Hepatocyte (in vitro differentiated cells): Measurements from ENCODE around the gene ZPR1. TPM values are rescaled to one million over a fixed set of nuclear protein-coding genes. Genes with fewer than 3 reads are reported as not detected.
A peak's percentile ranks its signal among the peaks of the same experiment; 100 is the strongest.

Experiments used
- DNase-seq: peaks from one replicate; pipeline ENCODE4 v3.0.0-alpha.2; 2016; ENCODE audit warnings: low spot score
- H2AFZ ChIP-seq: fragments of 200-600 bp; sonication (generic); 2 replicates; pipeline ENCODE4 v1.6.0; 2016; ENCODE audit warnings: antibody characterized with exemption, mild to moderate bottlenecking
- H3K27ac ChIP-seq: fragments of 200-600 bp; sonication (generic); 2 replicates; pipeline ENCODE4 v1.5.1; 2016; ENCODE audit warnings: mild to moderate bottlenecking
- H3K27me3 ChIP-seq: fragments of 200-600 bp; sonication (generic); 2 replicates; pipeline ENCODE4 v1.6.1; 2016
- H3K36me3 ChIP-seq: fragments of 200-600 bp; sonication (generic); replicated peaks from 2 replicates; pipeline ENCODE4 v1.5.1; 2016; ENCODE audit warnings: low read depth; ENCODE audit not compliant: insufficient read depth
- H3K4me1 ChIP-seq: fragments of 200-600 bp; sonication (generic); 2 replicates; pipeline ENCODE4 v1.5.1; 2016; ENCODE audit warnings: mild to moderate bottlenecking, moderate library complexity; ENCODE audit not compliant: insufficient read depth
- H3K4me2 ChIP-seq: fragments of 200-600 bp; sonication (generic); 2 replicates; pipeline ENCODE4 v1.6.0; 2016
- H3K4me3 ChIP-seq: fragments of 200-600 bp; sonication (generic); 2 replicates; pipeline ENCODE4 v1.5.1; 2016; ENCODE audit warnings: mild to moderate bottlenecking
- H3K79me2 ChIP-seq: fragments of 200-600 bp; sonication (generic); 2 replicates; pipeline ENCODE4 v1.6.0; 2017; ENCODE audit warnings: mild to moderate bottlenecking
- H3K9me2 ChIP-seq: fragments of 200-600 bp; sonication (generic); replicated peaks from 2 replicates; pipeline ENCODE4 v1.6.0; 2017; ENCODE audit warnings: mild to moderate bottlenecking; ENCODE audit not compliant: insufficient read depth
- H3K9me3 ChIP-seq: fragments of 200-600 bp; sonication (generic); 2 replicates; pipeline ENCODE4 v1.5.1; 2016; ENCODE audit warnings: low read depth, mild to moderate bottlenecking
- H4K20me1 ChIP-seq: fragments of 200-600 bp; sonication (generic); 2 replicates; pipeline ENCODE4 v1.6.0; 2016; ENCODE audit warnings: mild to moderate bottlenecking; ENCODE audit not compliant: insufficient read depth, poor library complexity, severe bottlenecking
- CTCF ChIP-seq: fragments of 200-600 bp; sonication (generic); IDR thresholded peaks from 2 replicates; pipeline ENCODE4 v1.5.1; 2016; ENCODE audit warnings: antibody characterized with exemption, mild to moderate bottlenecking; ENCODE audit not compliant: poor library complexity
- EZH2 ChIP-seq: fragments of 200-600 bp; sonication (generic); IDR thresholded peaks from 2 replicates; pipeline ENCODE4 v1.6.1; 2016; ENCODE audit warnings: antibody characterized with exemption, mild to moderate bottlenecking, borderline replicate concordance
- EZH2phosphoT487 ChIP-seq: fragments of 200-600 bp; sonication (generic); IDR thresholded peaks from one replicate; pipeline ENCODE4 v1.6.1; 2018; ENCODE audit warnings: antibody characterized with exemption, mild to moderate bottlenecking, low read depth, moderate library complexity; ENCODE audit not compliant: unreplicated experiment, severe bottlenecking
- WGBS: methylation state at CpG from one replicate; pipeline ENCODE4 v1.1.6; 2016; ENCODE audit warnings: low lambda C conversion rate; ENCODE audit errors: missing lambda C conversion rate; 5-methylcytosine and 5-hydroxymethylcytosine counted together
- polyA plus RNA-seq: library from polyadenylated mRNA; unstranded; fragments of >200 nt; fragmentation: Nextera tagmentation; extraction: Ambion mirVana; gene quantifications from 2 replicates; pipeline ENCODE4 v1.2.1, GENCODE V29; 2016
- total RNA-seq: library from RNA; depleted of rRNA; stranded (reverse); fragments of >200 nt; gene quantifications from 2 replicates; pipeline ENCODE4 v1.2.3, GENCODE V29; 2014

ZPR1 gene
- total and polyA plus RNA-seq, 2 experiments from 2014 or later, result 38.6 to 50.1 TPM

- Histone ChIP-seq H3K36me3 (no peaks in the 10 kb centered on the region), H3K9me3 (no peaks in the 10 kb centered on the region), H3K9me2 (no peaks in the 10 kb centered on the region), H3K4me3 (no peak within 1 kb of the TSS), H3K27me3 (no peaks in the 10 kb centered on the region), H3K4me1 (peaks cover 41% of the 10 kb centered on the region), H3K79me2 (no peaks in the 10 kb centered on the region), H3K4me2 (peak within 1 kb of the TSS; percentile 59), H3K27ac (peak within 1 kb of the TSS; percentile 95), H4K20me1 (no peaks in the 10 kb centered on the region), H2AFZ (no peak within 1 kb of the TSS)
- peak; percentile 80 for DNase-seq
- TF ChIP-seq EZH2 (no peak), EZH2phosphoT487 (no peak), CTCF (no peak)
- WGBS, result 46% methylated on average over 9 of the region's 9 CpGs
Measured at GRCh38 chr11:116829525-116830183, 41.8 kb upstream of the ZPR1 start, which contains the start of gene APOC3. Gene APOC3 (plus strand): TSS chr11:116829907. CDS start chr11:116830583, 676 bp downstream.

DNA sequence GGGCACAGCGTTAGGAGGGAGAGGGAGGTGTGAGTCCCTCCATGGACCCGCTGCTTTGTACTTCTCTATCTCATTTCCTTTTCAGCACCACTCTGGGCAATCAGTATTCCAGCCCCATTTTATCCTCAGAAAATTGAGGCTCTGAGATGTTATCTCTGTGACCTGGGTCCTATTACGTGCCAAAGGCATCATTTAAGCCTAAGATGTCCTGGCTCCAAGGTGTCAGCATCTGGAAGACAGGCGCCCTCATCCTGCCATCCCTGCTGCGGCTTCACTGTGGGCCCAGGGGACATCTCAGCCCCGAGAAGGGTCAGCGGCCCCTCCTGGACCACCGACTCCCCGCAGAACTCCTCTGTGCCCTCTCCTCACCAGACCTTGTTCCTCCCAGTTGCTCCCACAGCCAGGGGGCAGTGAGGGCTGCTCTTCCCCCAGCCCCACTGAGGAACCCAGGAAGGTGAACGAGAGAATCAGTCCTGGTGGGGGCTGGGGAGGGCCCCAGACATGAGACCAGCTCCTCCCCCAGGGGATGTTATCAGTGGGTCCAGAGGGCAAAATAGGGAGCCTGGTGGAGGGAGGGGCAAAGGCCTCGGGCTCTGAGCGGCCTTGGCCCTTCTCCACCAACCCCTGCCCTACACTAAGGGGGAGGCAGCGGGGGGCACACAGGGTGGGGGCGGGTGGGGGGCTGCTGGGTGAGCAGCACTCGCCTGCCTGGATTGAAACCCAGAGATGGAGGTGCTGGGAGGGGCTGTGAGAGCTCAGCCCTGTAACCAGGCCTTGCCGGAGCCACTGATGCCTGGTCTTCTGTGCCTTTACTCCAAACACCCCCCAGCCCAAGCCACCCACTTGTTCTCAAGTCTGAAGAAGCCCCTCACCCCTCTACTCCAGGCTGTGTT is 41.1 kb upstream of the ZPR1 start:
- WGBS, result 46% methylated on average over 15 of the region's 16 CpGs
- Histone ChIP-seq H3K4me3 (no peak overlapping the region), H3K9me3 (no peaks in the 10 kb centered on the region), H3K27ac (peak overlapping the region; percentile 95), H3K27me3 (no peaks in the 10 kb centered on the region), H3K36me3 (no peaks in the 10 kb centered on the region), H3K4me1 (peaks cover 42% of the 10 kb centered on the region), H3K4me2 (peak overlapping the region; percentile 59), H4K20me1 (no peaks in the 10 kb centered on the region), H2AFZ (no peak overlapping the region), H3K9me2 (no peaks in the 10 kb centered on the region), H3K79me2 (no peaks in the 10 kb centered on the region)
- peak; percentile 83 for DNase-seq
- TF ChIP-seq EZH2phosphoT487, result no peak

- DNase-seq, result no peak
- H3K4me1 ChIP-seq, result peaks cover 50% of the 10 kb centered on the region
- no peaks in the 10 kb centered on the region for H4K20me1 ChIP-seq
- H3K9me2 ChIP-seq, result no peaks in the 10 kb centered on the region
- no peaks in the 10 kb centered on the region for H3K27me3 ChIP-seq
- H3K9me3 ChIP-seq, result no peaks in the 10 kb centered on the region
- no peak overlapping the region for H3K4me2 ChIP-seq
- H3K27ac ChIP-seq, result peak overlapping the region; percentile 95
- no peaks in the 10 kb centered on the region for H3K36me3 ChIP-seq
- no peak overlapping the region for H2AFZ ChIP-seq
- H3K79me2 ChIP-seq, result no peaks in the 10 kb centered on the region
- WGBS, result 86% methylated on average over 6 of the region's 6 CpGs
- TF ChIP-seq EZH2 (no peak), EZH2phosphoT487 (no peak), CTCF (no peak)
- H3K4me3 ChIP-seq, result no peak overlapping the region
Measured at GRCh38 chr11:116827461-116827860, 39.6 kb upstream of the ZPR1 start.
